HG03066 (cell line): ENCODE results near the gene SMAD6.

ENCODE experiments used
- ATAC-seq: cut with Tn5 transposase; IDR thresholded peaks from one replicate; pipeline ENCODE4 v1.9.1; 2021; ENCODE audit warnings: low read depth; ENCODE audit not compliant: unreplicated experiment

The SMAD6 gene

DNA sequence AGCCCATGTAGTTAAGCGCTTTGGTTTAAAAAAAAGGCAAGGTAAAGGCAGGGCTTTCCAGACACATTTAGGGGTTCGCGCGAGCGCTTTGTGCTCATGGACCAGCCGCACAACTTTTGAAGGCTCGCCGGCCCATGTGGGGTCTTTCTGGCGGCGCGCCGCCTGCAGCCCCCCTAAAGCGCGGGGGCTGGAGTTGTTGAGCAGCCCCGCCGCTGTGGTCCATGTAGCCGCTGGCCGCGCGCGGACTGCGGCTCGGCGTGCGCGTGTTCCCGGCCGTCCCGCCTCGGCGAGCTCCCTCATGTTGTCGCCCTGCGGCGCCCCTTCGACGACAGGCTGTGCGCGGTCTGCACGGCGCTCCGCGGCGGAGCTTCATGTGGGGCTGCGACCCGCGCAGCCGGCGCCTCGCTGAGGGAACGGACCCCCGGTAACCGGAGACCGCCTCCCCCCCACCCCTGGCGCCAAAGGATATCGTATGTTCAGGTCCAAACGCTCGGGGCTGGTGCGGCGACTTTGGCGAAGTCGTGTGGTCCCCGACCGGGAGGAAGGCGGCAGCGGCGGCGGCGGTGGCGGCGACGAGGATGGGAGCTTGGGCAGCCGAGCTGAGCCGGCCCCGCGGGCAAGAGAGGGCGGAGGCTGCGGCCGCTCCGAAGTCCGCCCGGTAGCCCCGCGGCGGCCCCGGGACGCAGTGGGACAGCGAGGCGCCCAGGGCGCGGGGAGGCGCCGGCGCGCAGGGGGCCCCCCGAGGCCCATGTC is 927 bp downstream of the SMAD6 start:
- ATAC-seq, result no peak

DNA sequence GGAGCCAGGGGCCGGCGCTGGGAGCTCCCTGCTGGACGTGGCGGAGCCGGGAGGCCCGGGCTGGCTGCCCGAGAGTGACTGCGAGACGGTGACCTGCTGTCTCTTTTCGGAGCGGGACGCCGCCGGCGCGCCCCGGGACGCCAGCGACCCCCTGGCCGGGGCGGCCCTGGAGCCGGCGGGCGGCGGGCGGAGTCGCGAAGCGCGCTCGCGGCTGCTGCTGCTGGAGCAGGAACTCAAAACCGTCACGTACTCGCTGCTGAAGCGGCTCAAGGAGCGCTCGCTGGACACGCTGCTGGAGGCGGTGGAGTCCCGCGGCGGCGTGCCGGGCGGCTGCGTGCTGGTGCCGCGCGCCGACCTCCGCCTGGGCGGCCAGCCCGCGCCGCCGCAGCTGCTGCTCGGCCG is 1.5 kb downstream of the SMAD6 start:
- no peak for ATAC-seq

DNA sequence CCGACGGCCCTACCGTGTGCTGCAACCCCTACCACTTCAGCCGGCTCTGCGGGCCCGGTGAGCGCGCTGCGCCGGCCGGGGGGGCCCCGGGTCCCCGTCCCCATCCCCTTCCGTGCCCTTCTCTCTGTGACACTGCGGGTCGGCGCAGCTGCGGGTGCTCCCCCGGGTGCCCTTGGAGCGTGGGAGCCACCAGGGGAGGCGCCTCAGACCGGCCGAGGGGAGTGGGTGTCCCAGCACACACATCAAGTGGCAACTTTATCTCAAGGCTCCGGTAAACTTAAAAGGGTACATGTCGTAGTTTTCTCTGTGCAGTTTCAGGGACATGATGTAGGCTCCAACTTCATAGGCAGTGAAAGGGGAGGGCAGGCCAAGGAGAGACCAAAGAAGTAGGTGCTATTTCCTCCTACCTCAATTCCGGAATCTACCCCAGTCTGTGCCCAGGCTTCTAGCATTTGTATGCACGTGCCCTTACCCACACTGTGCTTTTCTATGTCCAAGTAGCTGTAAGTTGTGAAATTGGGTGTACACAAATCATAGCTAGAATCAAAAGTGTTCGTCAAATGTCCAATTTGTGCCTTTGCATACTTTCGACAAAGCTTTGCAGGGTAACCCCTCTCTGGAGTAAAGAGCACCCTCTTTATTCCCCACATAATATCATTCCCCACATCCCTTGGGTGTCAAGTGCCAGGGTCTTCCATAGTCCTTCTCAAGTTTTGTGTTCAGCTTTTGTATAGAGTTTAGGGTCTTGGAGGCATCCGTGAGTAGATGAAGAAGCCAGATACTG is 2.2 kb downstream of the SMAD6 start:
- ATAC-seq, result no peak

DNA sequence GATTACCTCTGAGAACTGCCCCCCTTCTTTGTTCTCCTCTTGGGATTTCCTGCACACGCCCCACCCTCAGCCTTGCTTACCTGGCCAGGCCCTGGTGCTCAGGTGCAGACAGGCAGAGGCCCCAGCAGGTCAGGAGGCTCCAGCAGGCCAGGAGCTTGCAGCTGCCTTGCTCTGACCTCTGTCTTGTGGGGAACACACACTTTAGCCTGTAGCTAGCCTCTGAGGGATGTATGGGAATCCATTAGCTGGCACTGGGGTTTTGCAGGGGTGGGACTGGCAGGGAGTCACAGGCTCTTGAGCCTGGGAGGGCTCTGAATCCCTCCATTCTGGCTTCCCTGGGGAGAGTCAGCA is 2.7 kb downstream of the SMAD6 start:
- ATAC-seq, result no peak

DNA sequence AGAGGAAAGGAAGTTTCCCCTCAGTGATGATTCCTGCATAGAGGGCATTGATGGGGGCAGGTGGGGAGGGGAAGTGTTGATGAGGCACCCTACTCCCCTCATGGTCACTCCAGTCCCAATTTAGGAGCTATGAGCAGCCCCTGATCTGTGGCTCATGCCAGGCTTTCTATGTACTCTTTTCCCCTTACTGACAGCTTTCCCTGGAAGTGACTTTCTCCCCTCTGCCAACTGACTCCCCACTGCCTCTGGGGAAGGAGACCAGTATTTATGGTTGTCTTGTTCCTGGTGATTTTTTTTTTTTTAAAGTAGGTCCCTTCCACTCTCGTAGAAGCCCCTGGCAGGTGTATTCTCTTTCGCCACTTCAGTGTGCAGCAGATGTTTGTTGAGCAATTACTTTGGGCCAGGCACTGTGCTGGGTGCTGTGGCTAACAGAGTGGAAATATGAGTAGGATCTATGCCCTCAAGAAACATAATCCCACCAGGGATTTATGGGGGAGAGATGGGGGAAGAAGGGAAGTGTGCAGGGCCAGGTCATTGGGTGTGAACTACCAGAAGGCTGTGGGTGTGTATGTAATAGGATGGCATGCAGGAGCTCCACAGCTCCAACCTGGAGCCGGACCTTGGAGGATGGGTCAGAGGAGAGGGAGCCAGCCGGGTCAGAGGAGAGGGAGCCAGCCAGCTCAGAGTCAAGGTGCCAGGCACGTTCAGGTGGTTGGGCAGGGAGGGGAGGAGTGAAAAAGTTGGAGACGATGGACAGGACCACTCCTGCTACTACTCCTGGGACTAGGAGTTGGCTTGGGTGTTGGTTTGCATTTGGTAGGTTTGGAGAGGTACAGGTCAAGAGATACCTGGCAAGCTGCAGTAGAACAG is 3.5 kb downstream of the SMAD6 start:
- ATAC-seq, result no peak

DNA sequence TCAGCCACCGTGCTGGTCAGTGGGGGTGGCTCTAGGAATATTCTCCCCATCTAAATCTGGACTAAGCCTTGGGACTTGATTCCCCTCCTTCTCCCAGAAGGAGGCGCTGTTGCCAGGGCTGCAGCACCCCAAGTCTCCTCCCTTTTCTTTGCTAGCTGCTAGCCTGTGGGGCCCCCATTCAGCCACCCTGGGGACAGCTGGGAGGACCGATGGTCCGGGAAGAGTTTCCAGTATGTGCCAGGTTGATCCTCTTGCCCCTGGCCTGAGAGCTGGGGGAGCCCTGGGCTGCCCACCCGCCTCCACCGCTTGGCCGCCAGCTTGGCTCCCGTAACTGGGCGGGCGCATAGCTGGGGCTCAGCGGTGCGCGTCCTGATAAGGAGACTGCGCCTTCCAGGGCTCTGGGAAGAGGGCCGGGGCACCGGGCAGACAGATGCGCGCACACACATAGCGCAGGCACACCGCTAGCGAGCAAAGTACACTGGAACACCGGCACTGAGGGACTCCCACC is 4.2 kb downstream of the SMAD6 start:
- ATAC-seq, result no peak

DNA sequence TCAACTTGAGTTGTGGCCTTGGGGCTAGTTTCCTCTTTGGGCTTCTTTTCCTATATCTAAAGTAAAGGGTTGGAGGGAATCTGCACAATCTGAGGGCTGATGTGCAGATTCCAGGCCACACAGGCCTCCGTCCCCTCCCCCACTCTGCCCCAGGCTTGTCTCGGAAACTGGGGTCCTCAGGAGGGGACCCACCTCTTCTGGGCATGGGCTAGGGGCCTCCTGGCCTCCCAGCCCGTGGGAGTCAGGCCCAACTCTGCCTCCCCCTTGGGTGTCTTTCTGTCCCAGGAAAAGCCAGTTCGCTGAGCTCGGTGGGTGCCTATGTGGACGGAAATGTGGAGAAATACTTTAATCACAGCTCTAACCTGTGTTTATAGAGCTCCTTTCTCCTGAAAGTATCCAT is 4.8 kb downstream of the SMAD6 start:
- no peak for ATAC-seq

DNA sequence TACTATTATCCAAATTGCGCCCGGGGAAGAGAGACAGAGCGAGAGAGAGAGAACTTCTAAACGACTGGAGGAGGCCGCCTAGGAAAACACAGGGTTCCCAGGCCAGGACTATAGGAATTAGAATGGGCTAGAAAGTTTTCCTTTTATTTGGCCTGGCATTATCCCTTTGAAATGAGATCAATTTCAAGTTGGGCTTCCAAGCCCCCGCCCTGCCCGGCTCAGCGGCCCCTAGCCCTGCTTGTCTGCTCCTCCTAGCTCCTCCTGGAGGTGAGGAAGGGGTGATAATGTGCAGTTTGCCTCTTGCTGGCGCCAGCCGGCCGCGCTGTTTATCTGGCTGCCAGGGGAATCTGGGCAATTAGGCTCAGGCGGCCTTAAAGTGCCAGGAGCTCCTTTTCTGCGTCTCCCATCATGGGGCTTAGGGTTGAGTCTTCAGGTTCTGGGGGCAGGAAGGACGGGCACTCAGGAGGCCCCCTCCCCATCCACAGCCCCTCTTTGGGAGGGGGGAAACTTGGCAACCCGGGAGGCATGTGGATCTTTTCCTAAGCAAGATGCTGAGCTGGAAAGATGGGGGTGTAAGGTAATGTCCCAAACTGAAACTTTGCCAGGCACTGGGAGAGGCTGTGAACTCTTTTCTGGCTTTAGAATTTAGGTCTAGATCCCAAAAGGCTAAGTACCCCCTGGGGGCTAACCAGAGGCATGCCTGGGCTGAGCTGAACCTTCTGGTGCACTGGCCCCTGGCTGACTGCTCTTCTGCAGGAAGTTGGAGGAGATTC is 5.5 kb downstream of the SMAD6 start:
- ATAC-seq, result no peak

DNA sequence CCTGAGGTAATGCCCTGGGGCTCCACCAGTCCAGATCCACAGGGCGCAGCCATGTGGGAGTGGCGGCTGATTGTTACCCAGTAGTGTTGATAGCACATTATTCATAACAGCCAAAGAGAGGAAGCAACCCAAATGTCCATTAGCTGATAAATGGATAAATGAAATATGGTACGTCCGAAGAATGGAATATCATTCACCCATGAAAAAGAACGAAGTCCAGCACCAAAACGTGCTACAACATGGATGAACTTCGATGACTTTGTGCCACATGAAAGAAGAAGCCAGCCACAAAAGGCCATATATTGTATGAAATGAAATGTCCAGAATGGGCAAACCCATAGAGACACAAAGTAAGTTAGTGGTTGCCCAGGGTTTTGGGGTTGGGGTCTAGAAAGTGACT is 6.4 kb downstream of the SMAD6 start:
- ATAC-seq, result no peak

DNA sequence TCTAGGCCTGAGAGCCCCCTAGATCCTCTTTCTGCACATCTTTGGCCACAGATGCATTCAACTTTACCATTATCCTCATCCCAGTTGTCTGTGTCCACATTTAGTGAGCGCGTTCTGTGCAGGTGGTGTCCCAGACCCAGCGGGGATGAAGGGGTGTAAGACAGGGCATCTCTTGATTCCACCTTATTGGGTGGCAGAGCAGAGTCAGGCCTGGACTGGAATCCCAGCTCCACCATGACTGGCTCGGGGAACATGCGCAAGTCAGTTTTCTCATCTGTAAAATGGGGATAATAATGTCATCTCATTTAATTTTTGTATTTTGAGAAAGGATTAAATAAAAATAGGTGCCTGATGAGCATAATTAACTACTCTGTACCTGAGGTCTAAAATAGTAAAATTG is 7.8 kb downstream of the SMAD6 start:
- ATAC-seq, result no peak

DNA sequence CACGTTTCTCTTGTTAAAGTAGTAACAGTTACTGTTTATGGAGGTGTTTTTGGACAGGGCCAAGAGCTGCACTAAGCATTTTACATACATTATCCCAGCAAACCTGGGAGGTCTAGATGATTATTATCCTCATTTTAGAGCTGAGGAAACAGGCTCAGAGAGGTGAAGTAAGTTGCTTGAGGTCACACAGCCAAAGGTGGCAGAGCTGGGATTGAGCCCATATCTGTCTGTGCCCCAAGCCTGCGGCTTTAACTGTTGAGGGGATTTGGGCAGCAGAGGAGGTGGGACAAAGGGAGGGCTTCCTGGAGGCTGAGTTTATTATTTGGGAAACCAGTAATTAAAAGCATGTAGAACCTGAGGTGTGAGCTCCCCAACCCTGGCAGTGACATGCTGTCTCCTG is 9.2 kb downstream of the SMAD6 start:
- no peak for ATAC-seq

DNA sequence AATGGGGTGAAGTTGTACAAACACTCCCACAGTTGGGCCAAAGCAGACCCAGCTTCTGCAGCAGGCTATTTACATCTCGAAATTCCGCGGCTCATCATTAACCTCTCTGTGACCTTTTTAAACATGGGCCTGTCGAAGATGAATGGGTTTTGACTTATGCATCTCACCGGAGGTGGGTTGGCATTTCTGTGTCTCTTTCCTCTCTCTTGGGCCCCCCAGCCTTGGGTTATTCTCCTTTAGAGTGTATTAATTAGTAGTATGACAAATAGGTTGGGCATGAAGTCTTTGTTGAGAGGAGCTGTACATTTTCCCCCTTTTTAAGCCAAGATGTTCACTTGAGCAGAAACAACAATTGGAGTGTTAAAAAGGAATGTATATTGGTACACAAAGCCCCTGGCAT is 9.8 kb downstream of the SMAD6 start:
- ATAC-seq, result no peak

DNA sequence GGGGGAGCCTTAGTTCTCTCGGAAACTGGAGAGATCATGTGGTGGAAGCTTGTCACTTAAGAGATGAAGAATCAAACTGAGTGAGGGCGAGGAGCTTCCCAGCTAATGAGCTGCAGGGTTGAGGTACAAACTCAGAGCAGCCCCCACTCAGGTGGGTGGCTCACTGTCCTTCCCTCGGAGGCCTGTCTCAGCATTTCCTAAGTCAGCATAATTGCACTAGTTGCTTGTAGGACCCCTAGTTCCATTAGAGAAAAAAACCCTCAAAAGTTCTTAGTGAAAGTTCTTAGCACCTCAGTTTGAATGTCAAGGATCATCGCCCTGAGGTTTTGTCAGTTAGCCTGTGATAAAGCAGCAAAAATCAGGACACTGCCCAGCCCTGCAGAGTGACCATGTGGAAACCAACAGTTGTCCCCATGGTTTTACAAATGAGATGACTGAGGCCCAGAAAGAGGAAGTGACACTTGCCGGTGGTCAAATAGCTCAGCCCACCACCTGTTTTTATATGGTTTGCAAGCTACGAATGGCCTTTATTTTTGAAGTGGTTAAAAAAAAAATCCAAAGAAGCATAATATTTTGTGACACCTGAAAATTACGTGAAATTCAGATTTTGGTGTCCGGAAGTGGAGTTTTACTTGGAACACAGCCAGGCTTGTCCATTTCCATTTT is 11.9 kb downstream of the SMAD6 start:
- no peak for ATAC-seq

DNA sequence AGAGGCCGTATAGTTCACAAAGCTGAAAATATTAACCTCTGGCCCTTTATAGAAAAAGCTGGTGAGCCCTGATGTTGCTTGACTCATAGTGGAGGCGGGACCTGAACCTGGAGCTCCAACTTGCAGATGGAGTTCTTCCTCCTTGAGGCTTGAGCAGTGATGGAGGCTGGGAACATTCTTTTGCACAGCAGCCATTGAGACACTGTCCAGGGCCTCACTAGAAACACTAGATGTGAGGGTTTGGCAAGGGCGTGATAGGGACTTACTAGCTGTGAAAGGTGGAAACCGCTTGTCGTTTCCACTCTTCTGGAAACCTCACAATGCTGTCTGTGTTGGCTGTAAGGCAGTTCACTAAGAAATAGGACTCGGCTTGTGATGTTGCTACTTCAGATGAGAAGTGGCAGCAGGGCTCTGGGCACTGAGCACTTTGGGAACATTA is 12.5 kb downstream of the SMAD6 start:
- no peak for ATAC-seq

DNA sequence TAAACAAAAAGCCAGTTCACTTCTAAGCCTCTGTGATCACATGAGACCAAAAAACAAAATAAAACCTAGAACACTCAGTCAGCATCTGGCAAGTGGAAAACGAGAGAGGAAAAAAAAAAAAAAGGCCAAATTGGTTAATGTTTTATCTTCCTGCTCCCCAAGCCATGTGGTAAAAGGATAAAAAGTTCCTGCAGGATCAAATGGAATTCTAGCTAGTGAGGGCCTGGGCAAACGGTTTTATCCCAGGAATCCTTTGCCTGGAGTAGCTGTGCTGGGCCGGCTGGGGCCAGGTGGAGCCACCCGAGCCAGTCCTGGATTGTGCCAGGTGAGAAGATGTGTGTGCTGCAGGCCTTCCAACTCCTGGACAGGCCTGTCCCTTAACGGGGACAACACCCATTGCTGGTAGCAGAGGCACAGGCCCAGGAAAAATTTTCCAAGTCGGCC is 13.2 kb downstream of the SMAD6 start:
- no peak for ATAC-seq

DNA sequence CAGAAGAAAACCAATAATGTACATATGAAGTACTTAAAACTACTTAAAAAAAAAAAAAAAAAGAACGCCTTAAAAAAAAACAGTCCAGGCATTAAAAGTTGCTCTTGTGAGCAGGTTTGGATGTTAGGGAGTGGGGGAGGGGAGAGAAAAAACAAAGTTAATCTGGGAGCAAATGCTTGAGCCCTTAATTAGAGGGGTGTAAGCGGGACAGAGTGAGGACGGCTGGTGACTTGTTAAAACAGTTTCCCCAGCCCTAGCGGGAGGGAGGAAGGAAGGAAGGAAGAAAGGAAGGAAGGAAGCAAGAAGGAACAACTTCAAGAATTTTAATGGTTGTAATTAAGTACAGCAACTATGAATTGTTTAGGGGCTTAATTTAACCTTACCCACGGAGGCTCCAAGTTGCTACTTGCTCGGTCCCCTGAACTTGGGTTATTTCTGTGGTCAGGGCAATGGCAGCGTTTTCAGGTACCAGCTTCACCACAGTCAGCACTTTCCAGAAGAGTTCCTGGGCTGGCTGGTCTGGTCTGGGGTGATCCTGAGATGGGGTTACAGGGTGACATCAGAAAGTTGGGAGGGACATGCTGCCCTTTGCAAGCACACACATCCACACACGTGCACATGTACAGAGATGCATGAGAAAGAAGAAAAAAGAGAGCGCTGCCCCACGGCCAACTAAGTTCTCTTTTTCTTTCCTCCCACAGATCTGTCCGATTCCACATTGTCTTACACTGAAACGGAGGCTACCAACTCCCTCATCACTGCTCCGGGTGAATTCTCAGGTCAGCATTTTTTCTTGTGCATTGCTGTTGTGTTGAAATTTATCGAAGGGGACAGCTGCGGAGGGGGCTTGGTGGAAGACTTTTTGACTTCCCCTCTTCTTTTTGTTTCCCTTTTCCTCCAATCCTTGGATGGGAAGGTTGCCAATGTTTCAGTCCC is 14.0 kb downstream of the SMAD6 start:
- ATAC-seq, result no peak

DNA sequence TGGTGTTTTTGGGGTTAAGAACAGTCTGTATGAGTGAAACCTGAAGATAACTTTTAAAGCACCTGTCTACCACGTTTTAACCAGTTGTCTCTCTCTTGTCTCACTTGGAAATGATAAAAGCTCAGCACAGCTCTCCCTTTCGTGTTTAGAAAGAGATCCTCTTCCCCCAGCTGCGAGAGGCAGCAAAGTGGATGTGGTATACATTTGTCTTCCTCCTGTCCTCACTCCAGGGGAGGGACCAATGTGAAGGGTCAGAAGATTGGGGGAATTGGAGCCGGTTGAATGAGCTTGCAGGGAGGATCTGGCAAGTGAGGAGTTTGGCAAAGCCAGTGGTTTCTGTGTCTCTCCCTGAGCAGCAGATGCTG is 14.6 kb downstream of the SMAD6 start:
- ATAC-seq, result no peak

DNA sequence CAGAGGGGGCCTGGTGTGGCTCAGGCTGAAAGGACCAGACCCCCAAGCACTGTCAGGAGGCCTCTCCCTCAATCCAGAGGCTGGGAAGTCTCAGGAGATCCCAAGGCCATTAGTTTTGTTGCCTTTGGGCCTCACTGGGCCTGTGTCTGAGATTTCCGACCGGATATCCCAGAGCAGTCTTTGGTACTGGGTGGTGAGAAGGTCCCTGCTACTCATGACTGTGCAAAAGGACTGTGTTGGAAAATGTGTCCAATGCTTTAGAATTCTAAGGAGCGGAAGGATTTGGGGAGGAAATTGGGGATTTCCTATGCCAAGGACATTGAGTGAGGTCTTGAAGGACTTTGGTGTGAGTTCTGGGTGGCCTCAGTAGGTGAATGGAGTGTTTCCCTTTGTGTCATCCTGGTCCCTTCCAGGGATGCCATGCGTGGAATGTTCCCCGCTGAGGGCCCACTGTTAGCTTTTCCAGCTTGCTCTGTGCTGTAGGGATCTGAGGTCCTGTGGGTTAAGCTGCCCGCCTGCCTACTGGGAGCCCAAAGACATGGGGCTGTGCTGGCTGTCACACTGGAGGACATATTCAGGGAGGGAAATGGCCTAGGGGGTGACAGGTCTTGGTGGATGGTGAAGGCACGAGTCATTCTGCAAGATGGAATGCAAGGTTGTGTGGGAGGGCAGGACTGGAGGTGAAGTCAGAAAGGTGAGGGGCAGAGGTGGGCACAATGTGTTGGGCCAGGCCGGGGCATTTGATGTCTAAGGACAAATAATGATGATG is 16.4 kb downstream of the SMAD6 start:
- ATAC-seq, result no peak
